ENCODE measurements around the gene PLEKHA8. TPM values are rescaled to one million over a fixed set of nuclear protein-coding genes. Genes with fewer than 3 reads are reported as not detected.
"Not testable (repeated sequence)": the region's sequence is repeated elsewhere in the genome, so short reads cannot be mapped to it uniquely, and the experiment has no call there.

The PLEKHA8 gene
- total RNA-seq, 4 donors from 2014 or later: 9.0 to 23.4 (median 13.0) TPM

- Histone ChIP-seq H3K36me3 (peaks cover 0 to 82% (median 0%) of the 10 kb centered on the region in 3 donors), H3K9me3 (no peaks in the 10 kb centered on the region), H3K27ac (no peak overlapping the region), H3K4me1 (peaks cover 0 to 12% (median 0%) of the 10 kb centered on the region in 4 donors), H3K4me3 (no peak overlapping the region), H3K27me3 (no peaks in the 10 kb centered on the region)
- 93 to 96% methylated on average over 4 of the region's 4 CpGs for WGBS, 2 donors
- TF ChIP-seq EP300 (IDR thresholded peaks at IDR 0.05) (no peak), CTCF (IDR thresholded peaks at IDR 0.05) (no peak), POLR2A (IDR thresholded peaks at IDR 0.05) (no peak)
- no peak for DNase-seq (ENCODE audit: low spot score in 2 of 2)
Observed at GRCh38 chr7:30049173-30049572, 21.0 kb downstream of the PLEKHA8 start.

- peaks cover 3 to 87% (median 3%) of the 10 kb centered on the region in 3 donors for H3K36me3 ChIP-seq
- H3K27ac ChIP-seq: no peak overlapping the region
- H3K9me3 ChIP-seq: no peaks in the 10 kb centered on the region
- no peak overlapping the region for H3K4me3 ChIP-seq
- DNase-seq (ENCODE audit: low spot score in 2 of 2): no peak
- H3K4me1 ChIP-seq: no peaks in the 10 kb centered on the region
- no peaks in the 10 kb centered on the region for H3K27me3 ChIP-seq
- no peak for TF ChIP-seq CTCF (IDR thresholded peaks at IDR 0.05)
- TF ChIP-seq POLR2A (IDR thresholded peaks at IDR 0.05): no peak
- no peak for TF ChIP-seq EP300 (IDR thresholded peaks at IDR 0.05)
- 92 to 97% methylated on average over 3 of the region's 3 CpGs for WGBS, 2 donors
Observed at GRCh38 chr7:30053068-30053467, 24.9 kb downstream of the PLEKHA8 start.

- no peak overlapping the region for H3K4me3 ChIP-seq
- no peak for DNase-seq (ENCODE audit: low spot score in 2 of 2)
- no peaks in the 10 kb centered on the region for H3K9me3 ChIP-seq
- H3K27me3 ChIP-seq: no peaks in the 10 kb centered on the region
- no peak overlapping the region for H3K27ac ChIP-seq
- TF ChIP-seq POLR2A (IDR thresholded peaks at IDR 0.05): no peak
- TF ChIP-seq EP300 (IDR thresholded peaks at IDR 0.05): no peak
- no peak for TF ChIP-seq CTCF (IDR thresholded peaks at IDR 0.05)
- peaks cover 3 to 61% (median 3%) of the 10 kb centered on the region in 3 donors for H3K36me3 ChIP-seq
- H3K4me1 ChIP-seq: peaks cover 0 to 7% (median 0%) of the 10 kb centered on the region in 4 donors
Observed at GRCh38 chr7:30057741-30058140, 29.5 kb downstream of the PLEKHA8 start.

GRCh38 chr7:30061786-30062185 is 33.6 kb downstream of the PLEKHA8 start:
- H3K36me3 ChIP-seq: peaks cover 3 to 43% (median 3%) of the 10 kb centered on the region in 3 donors
- not testable (repeated sequence) for H3K27me3 ChIP-seq, H3K27ac ChIP-seq, H3K4me1 ChIP-seq, H3K9me3 ChIP-seq, H3K4me3 ChIP-seq
- 23 to 30% methylated on average over 3 of the region's 3 CpGs for WGBS, 2 donors
- DNase-seq (ENCODE audit: low spot score in 2 of 2): peak in 1 of 2 donors; percentile 23
- TF ChIP-seq CTCF (IDR thresholded peaks at IDR 0.05): peak; percentile 34 to 68 (median 53)

GRCh38 chr7:30062587-30062986 is 34.4 kb downstream of the PLEKHA8 start:
- DNase-seq (ENCODE audit: low spot score in 2 of 2): no peak
- Histone ChIP-seq H3K4me3 (no peak overlapping the region), H3K36me3 (peaks cover under 1 to 35% (median under 1%) of the 10 kb centered on the region in 3 donors), H3K4me1 (peaks cover 0 to 8% (median 0%) of the 10 kb centered on the region in 4 donors), H3K27ac (no peak overlapping the region), H3K27me3 (no peaks in the 10 kb centered on the region), H3K9me3 (no peaks in the 10 kb centered on the region)
- 52 to 60% methylated on average over 1 of the region's 1 CpG for WGBS, 2 donors
- TF ChIP-seq CTCF (IDR thresholded peaks at IDR 0.05): peak; percentile 59 to 68 (median 60)
- TF ChIP-seq POLR2A (IDR thresholded peaks at IDR 0.05): no peak

All from tibial nerve (tissue), 4 donors.